DOHH2 (cell line): Measurements from ENCODE around the gene ERC2.

Experiments used
- EZH2phosphoT487 ChIP-seq: fragments of 200-600 bp; sonication (generic); IDR thresholded peaks from 2 replicates; pipeline ENCODE4 v1.6.1; 2017; ENCODE audit warnings: borderline replicate concordance, mild to moderate bottlenecking, antibody characterized with exemption, low read length, moderate library complexity, mixed read lengths
- TF ChIP-seq, protein P1 (sequence below): fragments of 200-600 bp; sonication (generic); IDR thresholded peaks from one replicate; pipeline ENCODE4 v1.5.1; 2014; ENCODE audit warnings: antibody characterized with exemption, mild to moderate bottlenecking, low read depth, low read length; ENCODE audit not compliant: poor library complexity, severe bottlenecking

DNA sequence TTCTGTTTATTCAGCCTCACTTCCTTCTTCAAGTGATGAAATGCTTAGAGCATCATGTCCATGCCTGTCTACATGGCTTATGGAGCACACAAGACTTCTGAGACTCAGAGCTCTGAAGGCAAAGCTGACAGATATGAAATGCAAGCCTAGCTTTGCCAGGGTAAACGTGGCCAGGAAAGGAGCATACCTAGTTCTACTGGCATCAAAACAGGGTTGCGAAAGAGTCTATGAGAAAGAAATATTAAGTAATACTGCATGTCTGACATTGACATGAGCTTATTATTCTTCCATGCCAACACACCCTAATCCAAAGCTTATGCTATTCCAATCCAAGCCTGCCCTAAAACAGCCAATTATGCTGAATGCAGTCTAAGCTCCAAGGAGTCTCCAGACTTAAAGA lies 391.5 kb downstream of the ERC2 start:
- TF ChIP-seq, protein P1, sequence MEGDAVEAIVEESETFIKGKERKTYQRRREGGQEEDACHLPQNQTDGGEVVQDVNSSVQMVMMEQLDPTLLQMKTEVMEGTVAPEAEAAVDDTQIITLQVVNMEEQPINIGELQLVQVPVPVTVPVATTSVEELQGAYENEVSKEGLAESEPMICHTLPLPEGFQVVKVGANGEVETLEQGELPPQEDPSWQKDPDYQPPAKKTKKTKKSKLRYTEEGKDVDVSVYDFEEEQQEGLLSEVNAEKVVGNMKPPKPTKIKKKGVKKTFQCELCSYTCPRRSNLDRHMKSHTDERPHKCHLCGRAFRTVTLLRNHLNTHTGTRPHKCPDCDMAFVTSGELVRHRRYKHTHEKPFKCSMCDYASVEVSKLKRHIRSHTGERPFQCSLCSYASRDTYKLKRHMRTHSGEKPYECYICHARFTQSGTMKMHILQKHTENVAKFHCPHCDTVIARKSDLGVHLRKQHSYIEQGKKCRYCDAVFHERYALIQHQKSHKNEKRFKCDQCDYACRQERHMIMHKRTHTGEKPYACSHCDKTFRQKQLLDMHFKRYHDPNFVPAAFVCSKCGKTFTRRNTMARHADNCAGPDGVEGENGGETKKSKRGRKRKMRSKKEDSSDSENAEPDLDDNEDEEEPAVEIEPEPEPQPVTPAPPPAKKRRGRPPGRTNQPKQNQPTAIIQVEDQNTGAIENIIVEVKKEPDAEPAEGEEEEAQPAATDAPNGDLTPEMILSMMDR, result no peak
- no peak for TF ChIP-seq EZH2phosphoT487
